Esophagus squamous epithelium (tissue), 5 donors: ENCODE data around the gene TMEM119. TPM values are rescaled to one million over a fixed set of nuclear protein-coding genes. Genes with fewer than 3 reads are reported as not detected.

Experiments used
- DNase-seq: peaks from one replicate; lab custom pipeline; 2025; lab: John Stamatoyannopoulos, UW
- H3K27ac ChIP-seq, 4 donors: fragments of 200-600 bp; sonication (generic); one replicate each; pipeline ENCODE4 v1.5.1; 2016 to 2019; ENCODE audit warnings: mild to moderate bottlenecking in 1 of 4
- H3K27me3 ChIP-seq, 4 donors: fragments of 200-600 bp; sonication (generic); 1 replicate in 3 of 4; 2 replicates in 1 of 4; pipeline versions ENCODE4 v1.5.1 to v1.6.0; 2017 to 2021; ENCODE audit warnings: antibody characterized with exemption in 1 of 4
- H3K36me3 ChIP-seq, 3 donors: fragments of 200-600 bp; sonication (generic); one replicate each; pipeline ENCODE4 v1.5.1; 2016 to 2019
- H3K4me1 ChIP-seq, 3 donors: fragments of 200-600 bp; sonication (generic); one replicate each; pipeline ENCODE4 v1.5.1; 2017 to 2019
- H3K4me3 ChIP-seq, 4 donors: fragments of 200-600 bp; sonication (generic); 1 replicate in 3 of 4; 2 replicates in 1 of 4; pipeline ENCODE4 v1.5.1; 2016 to 2019; ENCODE audit warnings: mild to moderate bottlenecking in 2 of 4, moderate library complexity in 1 of 4
- H3K9me3 ChIP-seq, 3 donors: fragments of 200-600 bp; sonication (generic); one replicate each; pipeline ENCODE4 v1.5.1; 2016 to 2019
- CTCF ChIP-seq, 6 experiments: fragments of 450-650 bp in 4 of 6; fragments of 200-600 bp in 2 of 6; sonication (generic) in 2 of 6; IDR thresholded peaks; one replicate each; pipeline ENCODE4 v1.5.1; 2016 to 2019; ENCODE audit warnings: antibody characterized with exemption in 6 of 6, mild to moderate bottlenecking in 4 of 6, moderate library complexity in 4 of 6
- POLR2A ChIP-seq, 4 donors: fragments of 450-650 bp; IDR thresholded peaks; one replicate each; pipeline ENCODE4 v1.6.1; 2017; ENCODE audit warnings: antibody characterized with exemption in 4 of 4, mild to moderate bottlenecking in 4 of 4, moderate library complexity in 3 of 4
- WGBS, 2 donors: methylation state at CpG; one replicate each; pipeline ENCODE4 v1.1.5; 2018; 5-methylcytosine and 5-hydroxymethylcytosine counted together
- intact Hi-C: fragments of 100-400 bp; cut with DNase I; formaldehyde crosslinking; loops from one replicate; pipeline ENCODE4 v1.15.0; 2022
- total RNA-seq, 4 donors: library from RNA; depleted of rRNA; stranded (reverse); fragments of >200 nt; gene quantifications; one replicate each; pipeline ENCODE4 v1.1.0, GENCODE V29; 2016
- donor health status: DM: yes; HTN: yes; CAD: no.

The TMEM119 gene
- total RNA-seq, 4 donors from 2014 or later, result 0.08 to 4.8 (median 2.0) TPM

DNA sequence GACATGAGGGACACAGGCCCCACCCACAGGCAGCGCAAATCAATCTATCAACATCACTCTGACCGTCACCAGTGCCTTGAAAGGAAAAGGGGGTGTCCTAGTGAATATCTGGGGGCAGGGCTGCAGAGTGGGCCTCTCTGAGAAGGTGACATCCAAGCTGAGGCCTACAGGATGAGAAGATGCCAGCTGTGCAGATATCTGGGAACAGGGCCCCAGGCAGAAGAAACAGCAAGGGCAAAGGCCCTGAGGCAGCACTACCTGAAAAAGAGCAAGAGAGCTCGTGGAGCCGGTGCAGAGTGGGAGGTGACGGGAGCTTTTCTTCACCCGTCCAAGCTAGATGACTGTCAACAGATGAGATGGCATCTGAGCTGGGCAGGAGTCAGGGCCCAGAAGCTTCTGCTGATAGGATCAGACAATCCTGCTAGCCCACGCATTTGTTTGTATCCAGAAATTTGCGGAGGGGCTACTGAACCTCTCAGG, 12.5 kb upstream of the TMEM119 start:
- H3K4me1 ChIP-seq, result peaks cover 0 to 16% (median 10%) of the 10 kb centered on the region in 3 donors
- no peaks in the 10 kb centered on the region for H3K36me3 ChIP-seq
- H3K27me3 ChIP-seq, result peaks cover 0 to 3% (median 0%) of the 10 kb centered on the region in 4 donors
- TF ChIP-seq CTCF (IDR thresholded peaks at IDR 0.05) (no peak), POLR2A (IDR thresholded peaks at IDR 0.05) (no peak)
- no peak for DNase-seq
- intact Hi-C loops, result no loop called here
- 79 to 86% methylated on average over 6 to 8 of the region's 8 CpGs for WGBS, 2 donors
- H3K9me3 ChIP-seq, result no peaks in the 10 kb centered on the region
- H3K4me3 ChIP-seq, result no peak overlapping the region
- no peak overlapping the region for H3K27ac ChIP-seq

DNA sequence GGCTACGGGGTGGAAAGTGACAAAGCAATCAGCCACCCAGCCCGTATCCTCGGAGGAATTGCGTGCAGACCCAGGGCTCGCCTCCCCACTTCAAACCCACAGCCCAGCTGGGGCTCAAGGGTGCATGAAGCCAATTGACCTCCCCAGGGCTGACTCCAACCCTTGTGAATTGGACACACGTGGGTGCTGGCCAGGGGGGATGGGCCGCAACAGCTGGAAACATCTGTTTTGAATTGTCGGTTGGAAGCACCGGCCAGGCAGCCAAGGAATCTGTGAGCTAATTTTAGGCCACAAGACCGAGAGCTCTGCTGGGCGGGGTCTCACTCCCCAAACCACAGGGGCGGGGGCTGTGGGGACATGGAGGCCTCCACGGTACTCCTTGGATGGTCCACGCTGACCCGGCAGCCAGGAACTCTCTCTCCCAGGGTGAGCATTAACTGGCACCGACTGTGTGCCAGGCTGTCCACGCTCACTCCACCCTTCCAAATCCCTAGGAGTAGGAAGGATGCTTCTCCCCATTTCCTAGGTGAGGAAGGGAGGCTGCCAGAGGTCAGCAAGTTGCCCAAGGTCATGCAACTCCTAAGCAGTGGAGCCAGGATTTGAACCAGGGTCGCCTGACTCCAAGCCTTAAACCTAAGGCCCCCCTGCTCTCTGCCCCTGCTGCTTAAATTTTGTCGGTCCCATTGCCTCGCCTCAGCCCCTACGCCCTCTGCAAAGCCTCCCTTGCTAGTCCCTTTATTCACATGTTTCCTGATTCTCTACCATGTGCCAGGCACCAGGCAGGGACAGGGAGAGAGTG, 11.9 kb upstream of the TMEM119 start:
- intact Hi-C loops, result no loop called here
- peaks cover 0 to 16% (median 10%) of the 10 kb centered on the region in 3 donors for H3K4me1 ChIP-seq
- H3K27ac ChIP-seq, result no peak overlapping the region
- H3K27me3 ChIP-seq, result peaks cover 0 to 3% (median 0%) of the 10 kb centered on the region in 4 donors
- H3K9me3 ChIP-seq, result no peaks in the 10 kb centered on the region
- H3K4me3 ChIP-seq, result no peak overlapping the region
- DNase-seq, result no peak
- TF ChIP-seq POLR2A (IDR thresholded peaks at IDR 0.05) (no peak), CTCF (IDR thresholded peaks at IDR 0.05) (no peak)
- H3K36me3 ChIP-seq, result no peaks in the 10 kb centered on the region
- 67 to 89% methylated on average over 6 to 8 of the region's 21 CpGs for WGBS, 2 donors

DNA sequence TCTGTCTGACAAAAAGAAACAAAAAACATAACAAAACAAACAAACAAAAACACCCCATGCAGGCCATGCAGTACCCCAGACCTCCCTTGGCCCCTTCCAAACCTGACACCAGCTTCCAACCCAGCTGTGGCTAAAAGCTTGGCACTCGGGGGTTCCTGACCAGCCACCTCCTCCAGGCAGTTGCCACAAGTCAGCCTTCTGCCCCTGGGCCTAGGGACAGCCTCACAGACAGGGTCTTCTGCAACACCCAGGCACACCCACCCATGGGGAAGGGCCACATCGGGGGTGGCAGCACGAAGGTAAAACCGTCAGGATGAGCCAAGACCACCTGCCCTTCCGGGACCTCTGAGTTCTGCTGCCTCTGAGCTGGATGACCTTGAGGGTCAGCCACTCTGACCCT, 10.7 kb upstream of the TMEM119 start:
- Histone ChIP-seq H3K27ac (no peak overlapping the region), H3K27me3 (peaks cover 0 to 3% (median 0%) of the 10 kb centered on the region in 4 donors), H3K9me3 (no peaks in the 10 kb centered on the region), H3K4me1 (peaks cover 0 to 12% (median 5%) of the 10 kb centered on the region in 3 donors), H3K36me3 (no peaks in the 10 kb centered on the region), H3K4me3 (no peak overlapping the region)
- no peak for DNase-seq
- 82 to 83% methylated on average over 4 to 5 of the region's 5 CpGs for WGBS, 2 donors
- intact Hi-C loops, result no loop called here
- TF ChIP-seq POLR2A (IDR thresholded peaks at IDR 0.05), result no peak
- no peak for TF ChIP-seq CTCF (IDR thresholded peaks at IDR 0.05)

DNA sequence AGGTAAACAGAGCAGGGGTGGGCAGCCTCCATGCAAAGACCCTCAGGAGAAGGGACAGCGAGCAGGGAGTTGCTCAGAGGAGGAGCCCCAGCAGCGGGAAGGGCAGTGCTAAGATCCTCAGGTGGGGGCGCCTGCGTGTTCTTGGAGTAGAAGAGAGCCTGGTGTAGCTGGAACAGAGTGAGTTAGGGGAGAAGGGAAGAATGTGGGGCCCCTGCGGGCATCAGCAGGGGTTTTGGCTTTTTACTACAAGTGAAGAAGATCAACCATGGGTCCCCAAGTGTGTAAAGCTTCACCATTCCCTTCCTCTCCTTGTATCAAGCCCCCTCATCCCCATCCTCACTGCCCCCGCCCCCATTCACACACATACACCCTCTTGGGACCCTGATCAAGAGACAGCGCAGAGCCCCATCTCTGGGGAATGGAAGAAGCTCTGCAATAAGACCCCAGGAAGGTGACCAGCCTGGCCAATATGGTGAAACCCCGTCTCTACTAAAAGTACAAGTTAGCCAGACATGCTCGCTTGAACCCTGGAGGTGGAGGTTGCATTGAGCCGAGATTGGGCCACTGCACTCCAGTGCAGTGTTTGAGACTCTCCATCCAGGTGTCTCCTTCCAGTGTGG, 10.2 kb upstream of the TMEM119 start:
- WGBS, 2 donors, result 72 to 89% methylated on average over 4 to 6 of the region's 10 CpGs
- intact Hi-C loops, result no loop called here
- Histone ChIP-seq H3K9me3 (no peaks in the 10 kb centered on the region), H3K4me1 (peaks cover 0 to 8% (median 1%) of the 10 kb centered on the region in 3 donors), H3K27ac (no peak overlapping the region), H3K36me3 (no peaks in the 10 kb centered on the region), H3K4me3 (no peak overlapping the region), H3K27me3 (peaks cover 0 to 3% (median 0%) of the 10 kb centered on the region in 4 donors)
- DNase-seq, result no peak
- TF ChIP-seq POLR2A (IDR thresholded peaks at IDR 0.05) (no peak), CTCF (IDR thresholded peaks at IDR 0.05) (no peak)

GRCh38 chr12:108606492-108606891, 8.6 kb upstream of the TMEM119 start:
- H3K4me1 ChIP-seq, result peaks cover 0 to 8% (median 0%) of the 10 kb centered on the region in 3 donors
- no peaks in the 10 kb centered on the region for H3K9me3 ChIP-seq
- peaks cover 0 to 3% (median 0%) of the 10 kb centered on the region in 4 donors for H3K27me3 ChIP-seq
- intact Hi-C loops, result no loop called here
- no peak for DNase-seq
- no peaks in the 10 kb centered on the region for H3K36me3 ChIP-seq
- H3K27ac ChIP-seq, result no peak overlapping the region
- no peak for TF ChIP-seq POLR2A (IDR thresholded peaks at IDR 0.05)
- TF ChIP-seq CTCF (IDR thresholded peaks at IDR 0.05), result no peak
- no peak overlapping the region for H3K4me3 ChIP-seq
- 75% methylated on average over 7 of the region's 9 CpGs; no CpG with 5 or more reads in 1 of the 2 donors for WGBS, 2 donors
